ENCODE measurements around the gene PDE4D.

DNA sequence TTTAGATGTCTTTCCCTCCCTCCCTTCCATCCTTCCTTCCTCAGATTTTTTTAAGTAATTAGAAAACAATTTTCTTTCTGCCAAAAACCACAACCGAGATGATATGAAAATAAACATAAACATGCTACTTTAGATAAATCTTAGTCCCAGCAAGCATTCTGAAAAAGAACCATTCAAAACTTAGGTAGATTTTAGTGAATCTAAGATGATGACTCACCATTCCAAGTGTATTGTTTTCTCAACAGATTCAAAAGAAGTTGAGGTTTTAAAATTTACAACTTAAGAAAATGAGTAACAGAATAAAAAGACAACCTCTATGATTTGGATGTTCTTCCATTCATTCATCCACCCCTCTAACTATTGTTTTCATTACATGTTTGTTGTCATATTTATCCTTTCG, 465.1 kb downstream of the PDE4D start:
- TF ChIP-seq CTCF (IDR thresholded peaks at IDR 0.05; ENCODE audit: insufficient read depth, low read depth, low read length) (no peak), EZH2 (IDR thresholded peaks at IDR 0.05; ENCODE audit: insufficient read depth, low read length) (no peak)

Data from astrocyte (in vitro differentiated cells and primary cell).